Measurements from ENCODE around the gene ANO4. TPM values are rescaled to one million over a fixed set of nuclear protein-coding genes. Genes with fewer than 3 reads are reported as not detected.

ANO4 gene
- total and polyA plus RNA-seq, 2 of the 8 experiments (the other 6 are each of a cell fraction or from before 2014, with no cell fraction given): 1.1 to 3.4 TPM

DNA sequence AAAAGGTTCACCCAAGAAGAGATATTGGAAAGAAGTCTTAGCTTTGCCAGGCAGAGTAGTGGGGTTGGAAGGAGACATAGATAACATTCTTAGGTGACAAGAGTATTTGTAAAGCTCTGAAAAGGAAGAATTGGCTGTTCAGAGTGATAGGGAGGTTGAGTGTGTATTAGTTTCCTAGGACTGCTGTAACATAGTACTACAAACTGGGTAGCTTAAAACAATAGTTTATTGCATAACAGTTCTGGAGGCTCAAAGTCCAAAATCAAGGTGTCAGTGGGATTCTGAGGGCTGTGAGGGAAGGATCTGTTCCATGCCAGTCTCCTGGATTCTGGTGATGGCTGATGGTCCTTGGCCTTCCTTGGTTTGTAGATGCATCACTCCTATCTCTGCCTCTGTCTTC is 258.6 kb downstream of the ANO4 start (continued):
- TF ChIP-seq, protein P1, sequence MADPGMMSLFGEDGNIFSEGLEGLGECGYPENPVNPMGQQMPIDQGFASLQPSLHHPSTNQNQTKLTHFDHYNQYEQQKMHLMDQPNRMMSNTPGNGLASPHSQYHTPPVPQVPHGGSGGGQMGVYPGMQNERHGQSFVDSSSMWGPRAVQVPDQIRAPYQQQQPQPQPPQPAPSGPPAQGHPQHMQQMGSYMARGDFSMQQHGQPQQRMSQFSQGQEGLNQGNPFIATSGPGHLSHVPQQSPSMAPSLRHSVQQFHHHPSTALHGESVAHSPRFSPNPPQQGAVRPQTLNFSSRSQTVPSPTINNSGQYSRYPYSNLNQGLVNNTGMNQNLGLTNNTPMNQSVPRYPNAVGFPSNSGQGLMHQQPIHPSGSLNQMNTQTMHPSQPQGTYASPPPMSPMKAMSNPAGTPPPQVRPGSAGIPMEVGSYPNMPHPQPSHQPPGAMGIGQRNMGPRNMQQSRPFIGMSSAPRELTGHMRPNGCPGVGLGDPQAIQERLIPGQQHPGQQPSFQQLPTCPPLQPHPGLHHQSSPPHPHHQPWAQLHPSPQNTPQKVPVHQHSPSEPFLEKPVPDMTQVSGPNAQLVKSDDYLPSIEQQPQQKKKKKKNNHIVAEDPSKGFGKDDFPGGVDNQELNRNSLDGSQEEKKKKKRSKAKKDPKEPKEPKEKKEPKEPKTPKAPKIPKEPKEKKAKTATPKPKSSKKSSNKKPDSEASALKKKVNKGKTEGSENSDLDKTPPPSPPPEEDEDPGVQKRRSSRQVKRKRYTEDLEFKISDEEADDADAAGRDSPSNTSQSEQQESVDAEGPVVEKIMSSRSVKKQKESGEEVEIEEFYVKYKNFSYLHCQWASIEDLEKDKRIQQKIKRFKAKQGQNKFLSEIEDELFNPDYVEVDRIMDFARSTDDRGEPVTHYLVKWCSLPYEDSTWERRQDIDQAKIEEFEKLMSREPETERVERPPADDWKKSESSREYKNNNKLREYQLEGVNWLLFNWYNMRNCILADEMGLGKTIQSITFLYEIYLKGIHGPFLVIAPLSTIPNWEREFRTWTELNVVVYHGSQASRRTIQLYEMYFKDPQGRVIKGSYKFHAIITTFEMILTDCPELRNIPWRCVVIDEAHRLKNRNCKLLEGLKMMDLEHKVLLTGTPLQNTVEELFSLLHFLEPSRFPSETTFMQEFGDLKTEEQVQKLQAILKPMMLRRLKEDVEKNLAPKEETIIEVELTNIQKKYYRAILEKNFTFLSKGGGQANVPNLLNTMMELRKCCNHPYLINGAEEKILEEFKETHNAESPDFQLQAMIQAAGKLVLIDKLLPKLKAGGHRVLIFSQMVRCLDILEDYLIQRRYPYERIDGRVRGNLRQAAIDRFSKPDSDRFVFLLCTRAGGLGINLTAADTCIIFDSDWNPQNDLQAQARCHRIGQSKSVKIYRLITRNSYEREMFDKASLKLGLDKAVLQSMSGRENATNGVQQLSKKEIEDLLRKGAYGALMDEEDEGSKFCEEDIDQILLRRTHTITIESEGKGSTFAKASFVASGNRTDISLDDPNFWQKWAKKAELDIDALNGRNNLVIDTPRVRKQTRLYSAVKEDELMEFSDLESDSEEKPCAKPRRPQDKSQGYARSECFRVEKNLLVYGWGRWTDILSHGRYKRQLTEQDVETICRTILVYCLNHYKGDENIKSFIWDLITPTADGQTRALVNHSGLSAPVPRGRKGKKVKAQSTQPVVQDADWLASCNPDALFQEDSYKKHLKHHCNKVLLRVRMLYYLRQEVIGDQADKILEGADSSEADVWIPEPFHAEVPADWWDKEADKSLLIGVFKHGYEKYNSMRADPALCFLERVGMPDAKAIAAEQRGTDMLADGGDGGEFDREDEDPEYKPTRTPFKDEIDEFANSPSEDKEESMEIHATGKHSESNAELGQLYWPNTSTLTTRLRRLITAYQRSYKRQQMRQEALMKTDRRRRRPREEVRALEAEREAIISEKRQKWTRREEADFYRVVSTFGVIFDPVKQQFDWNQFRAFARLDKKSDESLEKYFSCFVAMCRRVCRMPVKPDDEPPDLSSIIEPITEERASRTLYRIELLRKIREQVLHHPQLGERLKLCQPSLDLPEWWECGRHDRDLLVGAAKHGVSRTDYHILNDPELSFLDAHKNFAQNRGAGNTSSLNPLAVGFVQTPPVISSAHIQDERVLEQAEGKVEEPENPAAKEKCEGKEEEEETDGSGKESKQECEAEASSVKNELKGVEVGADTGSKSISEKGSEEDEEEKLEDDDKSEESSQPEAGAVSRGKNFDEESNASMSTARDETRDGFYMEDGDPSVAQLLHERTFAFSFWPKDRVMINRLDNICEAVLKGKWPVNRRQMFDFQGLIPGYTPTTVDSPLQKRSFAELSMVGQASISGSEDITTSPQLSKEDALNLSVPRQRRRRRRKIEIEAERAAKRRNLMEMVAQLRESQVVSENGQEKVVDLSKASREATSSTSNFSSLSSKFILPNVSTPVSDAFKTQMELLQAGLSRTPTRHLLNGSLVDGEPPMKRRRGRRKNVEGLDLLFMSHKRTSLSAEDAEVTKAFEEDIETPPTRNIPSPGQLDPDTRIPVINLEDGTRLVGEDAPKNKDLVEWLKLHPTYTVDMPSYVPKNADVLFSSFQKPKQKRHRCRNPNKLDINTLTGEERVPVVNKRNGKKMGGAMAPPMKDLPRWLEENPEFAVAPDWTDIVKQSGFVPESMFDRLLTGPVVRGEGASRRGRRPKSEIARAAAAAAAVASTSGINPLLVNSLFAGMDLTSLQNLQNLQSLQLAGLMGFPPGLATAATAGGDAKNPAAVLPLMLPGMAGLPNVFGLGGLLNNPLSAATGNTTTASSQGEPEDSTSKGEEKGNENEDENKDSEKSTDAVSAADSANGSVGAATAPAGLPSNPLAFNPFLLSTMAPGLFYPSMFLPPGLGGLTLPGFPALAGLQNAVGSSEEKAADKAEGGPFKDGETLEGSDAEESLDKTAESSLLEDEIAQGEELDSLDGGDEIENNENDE (IDR thresholded peaks at IDR 0.05; ENCODE audit: insufficient replicate concordance, low read length): no peak
- no peak for TF ChIP-seq ZNF274 (IDR thresholded peaks at IDR 0.05; ENCODE audit: borderline replicate concordance, extremely low read depth, low read length)
- TF ChIP-seq CHD1 (IDR thresholded peaks at IDR 0.05; ENCODE audit: low read depth, low read length): no peak
- no peak for TF ChIP-seq CREB1 (IDR thresholded peaks at IDR 0.05)
- TF ChIP-seq HDAC2 (IDR thresholded peaks at IDR 0.05; ENCODE audit: borderline replicate concordance in 1 of 2, low read depth in 2 of 2, low read length in 2 of 2): no peak
- TF ChIP-seq CBX8 (IDR thresholded peaks at IDR 0.05; ENCODE audit: borderline replicate concordance, low read depth, low read length): no peak
- no peak for TF ChIP-seq SP4 (IDR thresholded peaks at IDR 0.05; ENCODE audit: low read length)
- TF ChIP-seq SIX5 (IDR thresholded peaks at IDR 0.05; ENCODE audit: low read depth, low read length): no peak
